Keratinocyte (primary cell): ENCODE measurements around the gene ENPP3. TPM values are rescaled to one million over a fixed set of nuclear protein-coding genes. Genes with fewer than 3 reads are reported as not detected.

Source experiments
- DNase-seq: peaks from one replicate; pipeline ENCODE4 v3.0.0-alpha.2; 2011; ENCODE audit warnings: low read depth, missing footprints, low spot score
- FAIRE-seq: peaks from 2 replicates; lab custom pipeline; 2011; peaks lifted over from hg19 to GRCh38; lab: Jason Lieb, UNC
- H2AFZ ChIP-seq: 2 replicates; pipeline ENCODE4 v1.6.0; 2012; ENCODE audit warnings: low read length, control low read depth, inconsistent platforms; ENCODE audit not compliant: control insufficient read depth
- H3K27ac ChIP-seq: 2 replicates; pipeline ENCODE4 v1.5.1; 2011; ENCODE audit warnings: low read length; ENCODE audit not compliant: control insufficient read depth, insufficient read depth
- H3K27me3 ChIP-seq: 3 replicates; pipeline ENCODE4 v1.6.0; 2011; ENCODE audit warnings: low read length; ENCODE audit not compliant: control insufficient read depth, insufficient read depth; ENCODE audit errors: extremely low read depth
- H3K36me3 ChIP-seq, 2 experiments: 2 replicates in 1 of 2; 3 replicates in 1 of 2; pipeline ENCODE4 v1.5.1; 2011; ENCODE audit warnings: low read length in 2 of 2, mild to moderate bottlenecking in 1 of 2; ENCODE audit not compliant: control insufficient read depth in 2 of 2, insufficient read depth in 2 of 2; ENCODE audit errors: extremely low read depth in 1 of 2
- H3K4me1 ChIP-seq: 3 replicates; pipeline ENCODE4 v1.5.1; 2011; ENCODE audit warnings: low read length; ENCODE audit not compliant: control insufficient read depth, insufficient read depth; ENCODE audit errors: extremely low read depth
- H3K4me2 ChIP-seq: 3 replicates; pipeline ENCODE4 v1.6.0; 2011; ENCODE audit warnings: low read depth, low read length; ENCODE audit not compliant: control insufficient read depth, insufficient read depth; ENCODE audit errors: extremely low read depth
- H3K4me3 ChIP-seq, 3 experiments: fragments of 200-600 bp in 1 of 3; sonication (generic) in 1 of 3; 2 replicates in 2 of 3; 3 replicates in 1 of 3; pipeline ENCODE4 v1.5.1; 2011 to 2016; ENCODE audit warnings: low read length in 3 of 3, mild to moderate bottlenecking in 3 of 3, control low read depth in 2 of 3, inconsistent platforms in 1 of 3, low read depth in 1 of 3, mixed read lengths in 1 of 3, mixed run types in 1 of 3, moderate library complexity in 1 of 3; ENCODE audit not compliant: control insufficient read depth in 2 of 3, insufficient read depth in 2 of 3; ENCODE audit errors: extremely low read depth in 1 of 3
- H3K79me2 ChIP-seq: 2 replicates; pipeline ENCODE4 v1.6.0; 2012; ENCODE audit warnings: low read length; ENCODE audit not compliant: control insufficient read depth, insufficient read depth
- H3K9ac ChIP-seq: 3 replicates; pipeline ENCODE4 v1.6.0; 2011; ENCODE audit warnings: low read length; ENCODE audit not compliant: control insufficient read depth, insufficient read depth; ENCODE audit errors: extremely low read depth
- H3K9me1 ChIP-seq: 3 replicates; pipeline ENCODE4 v1.6.0; 2011; ENCODE audit warnings: low read length; ENCODE audit not compliant: control insufficient read depth, insufficient read depth; ENCODE audit errors: extremely low read depth
- H3K9me3 ChIP-seq: 2 replicates; pipeline ENCODE4 v1.5.1; 2012; ENCODE audit warnings: low read depth, low read length; ENCODE audit not compliant: control insufficient read depth
- H4K20me1 ChIP-seq: 3 replicates; pipeline ENCODE4 v1.6.0; 2011; ENCODE audit warnings: low read length; ENCODE audit not compliant: control insufficient read depth, insufficient read depth; ENCODE audit errors: extremely low read depth
- CTCF ChIP-seq, 3 experiments: IDR thresholded peaks in 1 of 3; conservative IDR thresholded peaks in 1 of 3; optimal IDR thresholded peaks in 1 of 3; 2 replicates in 2 of 3; 3 replicates in 1 of 3; pipeline versions ENCODE3 to v1.5.1; 2011; ENCODE audit warnings: low read length in 3 of 3, mild to moderate bottlenecking in 3 of 3, moderate library complexity in 2 of 3, control low read depth in 1 of 3, inconsistent platforms in 1 of 3; ENCODE audit not compliant: insufficient read depth in 2 of 3; ENCODE audit errors: extremely low read depth in 1 of 3
- EZH2 ChIP-seq: IDR thresholded peaks from one replicate; pipeline ENCODE4 v1.6.1; 2012; ENCODE audit warnings: inconsistent platforms, mild to moderate bottlenecking, low read length, moderate library complexity
- dilution Hi-C: fragments of 300-500 bp; cut with MboI; formaldehyde crosslinking; loops from one replicate; pipeline ENCODE4 v1.7.0; 2020; ENCODE audit warnings: low sequenced_read_pairs; ENCODE audit not compliant: extremely low pct_ligation_motif_present
- polyA plus RNA-seq, 5 experiments: library from polyadenylated mRNA; depleted of rRNA in 3 of 5; stranded (reverse) in 3 of 5; stranded (forward) in 1 of 5; unstranded in 1 of 5; fragments of >200 nt; gene quantifications; 1 replicate in 1 of 5; 2 replicates in 3 of 5; 3 replicates in 1 of 5; pipeline versions ENCODE4 v1.2.1 to v1.2.3, GENCODE V29; 2011 to 2012; ENCODE audit warnings: missing spikeins in 2 of 5, low read depth in 1 of 5, low replicate concordance in 1 of 5

ENPP3 gene
- polyA plus RNA-seq, 1 donor (not counting 4 experiments of a cell fraction or from before 2014, with no cell fraction given): not detected

GRCh38 chr6:131758920-131759319 is 121.8 kb downstream of the ENPP3 start:
- Histone ChIP-seq H4K20me1 (no peaks in the 10 kb centered on the region), H3K9me1 (no peaks in the 10 kb centered on the region), H3K4me2 (no peak overlapping the region), H3K79me2 (no peaks in the 10 kb centered on the region), H3K36me3 (no peaks in the 10 kb centered on the region), H3K4me3 (no peak overlapping the region), H3K27me3 (no peaks in the 10 kb centered on the region), H3K9ac (no peak overlapping the region), H3K4me1 (peaks cover 4% of the 10 kb centered on the region), H3K27ac (no peak overlapping the region), H2AFZ (no peak overlapping the region), H3K9me3 (no peaks in the 10 kb centered on the region)
- dilution Hi-C loops: no loop called here
- FAIRE-seq (no peak), DNase-seq (no peak)
- TF ChIP-seq EZH2 (no peak), CTCF (optimal IDR thresholded peaks at IDR 0.05 in 1 of 3, IDR thresholded peaks at IDR 0.05 in 1 of 3, conservative IDR thresholded peaks at IDR 0.05 in 1 of 3; ENCODE audit: extremely low read depth in 1 of 3, insufficient read depth in 2 of 3, low read length in 3 of 3) (no peak)

GRCh38 chr6:131761060-131761761 is 124.1 kb downstream of the ENPP3 start:
- dilution Hi-C loops: no loop called here
- Histone ChIP-seq H3K4me1 (peaks cover 4% of the 10 kb centered on the region), H3K9me1 (no peaks in the 10 kb centered on the region), H3K36me3 (no peaks in the 10 kb centered on the region), H3K9me3 (no peaks in the 10 kb centered on the region), H3K27me3 (no peaks in the 10 kb centered on the region), H3K9ac (no peak overlapping the region), H4K20me1 (no peaks in the 10 kb centered on the region), H3K4me3 (no peak overlapping the region), H3K4me2 (no peak overlapping the region), H3K79me2 (no peaks in the 10 kb centered on the region), H3K27ac (no peak overlapping the region), H2AFZ (no peak overlapping the region)
- DNase-seq: no peak
- FAIRE-seq: no peak
- no peak for TF ChIP-seq CTCF (optimal IDR thresholded peaks at IDR 0.05 in 1 of 3, IDR thresholded peaks at IDR 0.05 in 1 of 3, conservative IDR thresholded peaks at IDR 0.05 in 1 of 3; ENCODE audit: extremely low read depth in 1 of 3, insufficient read depth in 2 of 3, low read length in 3 of 3)
- TF ChIP-seq EZH2: no peak
